Myometrial cell (primary cell): Measurements from ENCODE around the gene CNOT11. TPM values are rescaled to one million over a fixed set of nuclear protein-coding genes. Genes with fewer than 3 reads are reported as not detected.

ENCODE experiments used
- total RNA-seq: library from RNA; depleted of rRNA; stranded (reverse); fragments of >200 nt; gene quantifications from 2 replicates; pipeline ENCODE4 v1.2.3, GENCODE V29; 2015

CNOT11 gene
- 39.5 and 52.1 TPM in 2 replicates for total RNA-seq

GRCh38 chr2:101252408-101253012, at the start of gene CNOT11:
CNOT11 (plus strand) TSS chr2:101252886; CDS start chr2:101252965, 79 bp downstream.

GRCh38 chr2:101308432-101309210, 55.9 kb downstream of the CNOT11 start, which contains the start of gene RNF149:
RNF149 (minus strand) TSS chr2:101308701; CDS start chr2:101308588, 113 bp downstream.

Other genes with a start within 250 kb of the CNOT11 start
- 7.5 and 11.3 TPM in 2 replicates for gene TBC1D8, start 101.5 kb upstream of the CNOT11 start, total RNA-seq
- gene RNF149, start 55.8 kb downstream of the CNOT11 start, total RNA-seq = 34.0 and 34.9 TPM in 2 replicates
- gene CREG2, start 134.6 kb downstream of the CNOT11 start, total RNA-seq = 0.18 and 0.58 TPM in 2 replicates
- gene RFX8, start 222.2 kb downstream of the CNOT11 start, total RNA-seq = 1.8 and 3.7 TPM in 2 replicates